ENCODE results near the gene ATP9B.
"Not testable (repeated sequence)": the region's sequence is repeated elsewhere in the genome, so short reads cannot be mapped to it uniquely, and the experiment has no call there.

ATP9B gene

GRCh38 chr18:79241755-79242154 lies 172.6 kb downstream of the ATP9B start:
- DNase-seq (ENCODE audit: low read depth in 2 of 2), result no peak

DNA sequence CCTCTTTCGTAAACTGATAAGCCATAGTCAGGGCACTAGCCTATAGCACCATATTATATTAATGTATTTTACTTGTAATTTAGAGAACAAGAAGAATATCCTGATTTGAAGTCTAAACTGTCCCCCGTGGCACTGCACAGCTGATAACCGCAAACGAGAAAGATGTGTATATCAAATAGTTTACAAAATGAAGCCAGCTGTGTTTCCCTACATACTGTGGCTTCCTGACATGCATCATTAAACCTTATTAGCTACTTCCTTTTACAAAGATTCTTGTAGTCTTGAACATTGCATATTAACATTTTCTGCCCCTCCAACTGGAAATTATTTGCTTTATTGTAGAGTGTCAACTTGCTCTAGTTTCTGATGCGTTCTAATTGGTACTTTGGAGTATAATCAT lies 173.1 kb downstream of the ATP9B start:
- DNase-seq (ENCODE audit: low read depth in 2 of 2), result no peak

DNA sequence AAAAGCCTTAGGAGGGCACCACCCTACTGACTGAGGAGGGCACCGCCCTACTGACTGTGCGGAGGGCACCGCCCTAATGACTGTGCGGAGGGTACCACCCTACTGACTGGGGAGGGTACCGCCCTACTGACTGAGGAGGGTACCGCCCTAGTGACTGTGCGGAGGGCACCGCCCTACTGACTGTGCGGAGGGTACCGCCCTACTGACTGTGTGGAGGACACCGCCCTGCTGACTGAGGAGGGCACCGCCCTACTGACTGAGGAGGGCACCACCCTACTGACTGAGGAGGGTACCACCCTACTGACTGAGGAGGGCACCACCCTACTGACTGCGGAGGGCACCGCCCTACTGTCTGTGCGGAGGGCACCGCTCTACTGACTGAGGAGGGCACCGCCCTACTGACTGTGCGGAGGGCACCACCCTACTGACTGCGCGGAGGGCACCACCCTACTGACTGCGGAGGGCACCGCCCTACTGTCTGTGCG lies 176.4 kb downstream of the ATP9B start:
- DNase-seq (ENCODE audit: low read depth in 2 of 2), result no peak

DNA sequence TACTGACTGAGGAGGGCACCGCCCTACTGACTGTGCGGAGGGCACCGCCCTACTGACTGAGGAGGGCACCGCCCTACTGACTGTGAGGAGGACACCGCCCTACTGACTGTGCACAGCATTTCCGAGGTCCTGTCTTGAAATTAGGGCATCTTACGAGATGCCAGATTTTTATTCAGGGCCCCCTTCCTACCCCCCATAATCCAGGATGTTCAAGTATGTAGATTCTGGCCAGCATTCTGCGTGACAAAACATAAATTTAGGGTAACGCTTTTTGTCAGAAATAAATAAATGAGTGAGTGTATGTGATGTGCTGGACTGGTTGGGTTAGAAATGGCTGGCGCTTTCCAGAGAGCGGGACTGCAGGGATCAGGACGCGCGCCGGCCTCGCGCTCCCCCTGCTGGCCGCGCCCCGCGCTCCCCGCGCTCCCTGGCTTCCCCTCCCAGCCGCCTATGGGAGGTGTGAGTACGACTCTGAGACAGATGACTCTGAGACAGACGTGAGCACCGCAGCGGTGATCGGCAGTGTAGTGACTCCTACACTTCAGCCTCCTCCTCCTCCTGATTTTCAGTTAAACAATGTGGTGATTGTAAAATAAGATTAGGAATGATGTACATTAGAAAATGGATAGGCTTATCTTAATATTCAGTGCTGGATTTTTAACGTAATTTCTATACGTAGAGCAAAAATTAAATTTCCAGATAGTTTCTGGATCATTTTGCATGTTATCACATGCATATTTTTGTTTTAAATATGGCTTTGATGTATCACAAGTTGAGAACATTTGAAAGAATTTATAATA lies 177.3 kb downstream of the ATP9B start:
- DNase-seq (ENCODE audit: low read depth in 2 of 2), result peak; percentile 64 to 67

DNA sequence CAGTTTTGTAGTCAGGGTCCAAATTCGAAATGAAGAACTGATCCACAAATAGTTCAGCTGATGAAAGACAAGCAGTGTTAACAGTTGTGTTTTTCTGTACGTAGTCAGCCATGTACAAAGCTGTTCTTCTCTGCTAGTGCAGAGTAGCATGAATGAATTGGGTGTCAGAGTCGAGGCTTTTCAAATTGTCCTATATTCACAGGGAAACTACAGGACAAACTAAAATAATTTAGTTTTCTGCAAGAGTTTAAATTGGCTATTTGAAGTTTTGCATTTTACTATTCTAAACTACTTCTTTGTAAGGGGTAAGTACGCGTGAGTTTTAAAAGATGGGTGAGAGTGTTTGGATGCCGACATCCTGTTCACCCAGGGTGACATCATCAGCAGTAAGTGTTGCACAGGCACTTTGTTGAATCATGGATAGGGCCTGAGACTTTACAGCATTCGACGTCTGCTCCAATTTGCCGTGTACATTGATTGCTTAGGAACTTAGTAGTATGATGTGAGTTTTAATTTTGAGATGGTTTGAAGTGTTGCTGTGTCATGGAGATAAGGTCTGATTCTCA lies 179.4 kb downstream of the ATP9B start:
- no peak for DNase-seq (ENCODE audit: low read depth in 2 of 2)

DNA sequence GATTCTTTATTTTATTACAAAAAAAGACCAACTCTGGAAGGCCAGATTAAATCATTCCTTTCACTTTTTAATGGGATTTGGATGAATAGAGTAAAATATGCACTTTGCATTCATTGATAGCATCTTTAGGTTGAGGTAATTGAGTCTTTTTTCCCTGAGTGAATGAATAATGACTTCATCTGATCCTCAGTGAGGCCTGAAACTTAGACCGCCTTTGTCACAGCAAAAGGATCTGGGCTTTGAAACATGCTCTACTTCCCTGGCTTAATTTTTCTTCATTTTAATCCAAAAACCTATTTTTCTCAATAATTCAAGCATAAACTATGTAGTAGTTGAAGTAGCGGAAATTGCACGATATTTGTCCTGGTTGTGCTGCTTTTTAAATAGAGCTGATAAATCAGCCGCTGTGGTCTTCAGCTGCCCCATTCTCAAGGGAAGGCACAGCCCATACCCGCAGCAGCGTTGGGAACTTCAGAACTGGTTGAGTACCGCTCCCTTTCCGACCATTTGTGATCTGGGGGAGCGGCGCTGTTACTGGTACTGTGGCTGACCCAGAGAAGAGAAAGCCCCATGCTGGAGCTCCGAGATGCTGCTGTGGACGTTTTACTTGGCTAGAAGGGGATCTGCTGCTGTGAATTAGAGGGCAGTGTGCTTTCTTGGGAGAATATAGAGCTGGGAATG lies 181.2 kb downstream of the ATP9B start:
- DNase-seq (ENCODE audit: low read depth in 2 of 2), result no peak

GRCh38 chr18:79251021-79251420 lies 181.8 kb downstream of the ATP9B start:
- DNase-seq (ENCODE audit: low read depth in 2 of 2), result no peak

GRCh38 chr18:79252904-79253633 lies 183.9 kb downstream of the ATP9B start:
- no peak for DNase-seq (ENCODE audit: low read depth in 2 of 2)

DNA sequence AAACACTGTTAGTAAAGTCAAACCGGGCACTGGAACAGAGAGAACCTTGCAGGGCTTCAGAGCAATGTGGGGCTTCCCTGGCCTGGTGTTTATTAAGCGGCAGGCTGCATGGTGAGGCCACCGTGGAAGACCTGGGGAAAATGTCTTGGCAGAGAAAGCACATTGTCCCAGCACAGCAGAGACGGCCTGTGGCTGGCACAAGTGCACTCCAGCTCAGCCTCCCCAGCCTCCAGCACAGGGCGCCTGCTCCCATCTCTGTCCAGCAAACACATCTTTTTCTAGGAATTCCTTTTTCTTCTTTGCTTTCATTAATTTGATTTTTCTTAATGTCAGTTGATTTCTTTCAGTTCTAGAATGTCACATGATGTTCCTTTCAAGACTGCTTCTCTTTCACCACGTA lies 188.3 kb downstream of the ATP9B start:
- DNase-seq (ENCODE audit: low read depth in 2 of 2), result no peak

DNA sequence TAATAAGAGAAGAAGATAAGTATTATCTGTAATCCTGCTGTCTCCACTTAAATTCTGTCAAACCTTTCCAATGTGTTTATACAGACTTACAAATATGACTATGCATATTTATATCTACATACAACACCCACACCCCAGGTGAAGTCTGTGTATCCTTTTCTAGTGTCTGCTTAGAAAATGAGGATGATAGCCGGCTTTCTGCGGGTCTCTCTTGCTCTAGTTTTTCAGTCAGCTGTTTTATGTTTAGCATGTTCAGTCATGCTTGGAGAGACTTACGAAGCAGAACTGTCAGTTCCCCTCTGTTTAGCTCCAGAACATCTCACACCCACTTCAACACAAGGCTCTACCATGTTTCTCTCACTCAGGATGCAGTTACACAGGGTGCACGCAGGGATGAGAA lies 189.3 kb downstream of the ATP9B start:
- DNase-seq (ENCODE audit: low read depth in 2 of 2), result no peak

DNA sequence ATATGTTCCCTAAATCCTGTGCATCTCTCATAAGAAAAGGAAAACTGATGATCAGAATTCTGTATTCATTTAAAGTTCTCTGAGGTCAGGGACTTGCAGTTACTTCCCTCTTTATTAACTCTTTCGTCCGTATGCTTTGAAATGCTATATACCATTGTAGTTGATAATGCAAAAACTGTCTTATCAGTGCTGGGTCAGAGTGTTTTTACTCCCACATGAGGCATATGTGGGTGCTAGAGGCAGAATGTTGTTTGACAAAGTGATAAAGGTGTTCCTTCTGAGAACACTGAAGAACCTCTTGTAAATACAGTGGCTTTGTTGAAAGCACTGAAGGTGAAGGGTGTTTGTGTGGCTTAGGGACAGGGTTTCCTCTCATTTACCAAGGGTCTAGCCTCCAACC lies 190.0 kb downstream of the ATP9B start:
- DNase-seq (ENCODE audit: low read depth in 2 of 2), result no peak

GRCh38 chr18:79260023-79260422 lies 190.8 kb downstream of the ATP9B start:
- DNase-seq (ENCODE audit: low read depth in 2 of 2), result no peak

DNA sequence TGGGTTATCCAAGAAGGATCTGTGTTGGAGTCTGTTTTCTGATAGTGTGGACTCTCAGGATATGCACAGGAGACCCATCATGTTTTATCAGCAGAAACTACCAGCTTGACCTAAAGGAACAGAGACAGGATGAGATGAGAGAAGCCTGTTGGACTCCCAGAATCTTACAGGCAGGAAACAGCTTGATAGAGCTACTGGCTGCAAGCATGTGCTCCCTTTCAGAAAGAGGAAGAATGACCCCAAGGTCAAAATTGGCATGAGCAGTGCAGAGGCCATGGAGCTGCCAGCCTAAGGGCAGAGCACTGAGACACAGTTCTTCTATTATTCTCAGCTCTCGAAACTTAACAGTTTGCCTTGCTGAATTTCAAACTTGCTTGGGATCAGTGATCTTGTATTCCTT lies 191.3 kb downstream of the ATP9B start:
- no peak for DNase-seq (ENCODE audit: low read depth in 2 of 2)

DNA sequence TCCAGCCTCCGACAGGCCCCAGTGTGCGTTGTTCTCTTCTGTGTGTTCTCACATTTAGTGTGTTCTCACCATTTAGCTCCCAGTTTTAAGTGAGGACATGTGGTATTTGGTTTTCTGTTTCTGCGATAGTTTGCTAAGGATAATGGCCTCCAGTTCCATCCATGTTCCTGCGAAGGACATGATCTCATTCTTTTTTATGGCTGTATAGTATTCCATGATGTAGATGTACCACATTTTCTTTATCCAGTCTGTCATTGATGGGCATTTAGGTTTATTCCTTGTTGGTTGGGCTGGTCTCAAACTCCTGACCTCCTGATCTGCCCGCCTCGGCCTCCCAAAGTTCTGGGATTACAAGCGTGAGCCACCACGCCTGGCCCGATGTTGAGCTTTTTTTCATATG lies 195.9 kb downstream of the ATP9B start:
- not testable (repeated sequence) for DNase-seq (ENCODE audit: low read depth in 2 of 2)

- not testable (repeated sequence) for DNase-seq (ENCODE audit: low read depth in 2 of 2)
Observed at GRCh38 chr18:79271812-79272211, 202.6 kb downstream of the ATP9B start.

DNA sequence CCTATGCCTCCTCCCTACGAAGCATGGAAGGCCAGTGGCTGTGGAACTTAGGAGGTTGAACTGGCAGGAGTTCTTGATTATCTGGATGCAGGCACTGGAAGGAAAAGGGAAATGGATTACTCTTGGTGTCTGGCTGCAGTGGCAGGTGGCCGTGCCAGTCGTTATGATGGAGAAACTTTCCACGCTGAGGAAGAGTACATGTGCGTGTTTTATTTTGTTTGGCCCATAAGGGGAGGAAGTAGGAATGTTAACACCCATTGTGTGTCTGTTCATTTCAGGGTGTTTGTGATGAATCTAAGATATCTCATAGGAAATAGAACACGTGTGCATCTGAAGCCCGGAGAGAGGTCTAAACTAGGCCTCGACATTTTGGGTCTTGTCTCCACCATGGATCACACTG lies 203.7 kb downstream of the ATP9B start:
- no peak for DNase-seq (ENCODE audit: low read depth in 2 of 2)

DNA sequence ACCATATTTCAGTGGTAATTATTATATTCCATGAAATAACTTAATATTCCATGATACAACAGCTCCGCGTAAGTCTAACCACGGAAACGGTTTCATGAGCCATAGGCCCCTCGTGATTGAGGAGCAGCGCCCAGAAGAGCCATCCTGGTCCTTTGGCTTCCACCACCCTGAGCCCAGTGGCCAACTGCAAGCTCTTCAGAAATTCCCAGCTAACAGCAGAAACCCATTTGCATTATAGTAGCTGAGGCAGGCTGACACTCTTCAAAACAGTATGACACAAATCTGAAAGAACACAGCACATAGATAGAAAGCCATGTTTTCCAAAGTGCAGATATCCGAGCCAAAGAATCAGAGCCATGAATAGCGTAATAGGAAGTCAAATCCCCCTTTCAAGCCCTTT lies 205.6 kb downstream of the ATP9B start:
- DNase-seq (ENCODE audit: low read depth in 2 of 2), result no peak

DNA sequence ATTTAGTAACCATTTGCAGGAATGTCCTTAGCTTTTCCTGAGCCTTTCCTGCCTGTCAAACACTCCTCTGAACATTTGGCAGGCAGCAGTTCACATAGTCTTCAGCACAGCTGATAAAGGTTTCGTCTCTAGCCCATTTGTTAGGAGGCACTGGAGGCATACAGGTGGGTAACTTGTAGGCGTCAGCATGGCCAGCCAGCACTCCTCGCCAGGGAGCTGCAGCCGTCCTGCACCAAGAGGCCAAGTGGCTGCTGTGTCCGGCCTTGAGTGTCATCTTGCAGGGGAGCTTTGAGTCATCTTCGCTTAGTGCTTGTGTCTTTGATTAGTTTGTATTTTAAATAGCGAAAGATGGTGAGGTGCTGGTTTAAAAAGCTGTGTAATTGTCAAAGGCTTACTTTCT lies 206.3 kb downstream of the ATP9B start:
- no peak for DNase-seq (ENCODE audit: low read depth in 2 of 2)

- DNase-seq (ENCODE audit: low read depth in 2 of 2), result no peak
Observed at GRCh38 chr18:79275992-79276391, 206.8 kb downstream of the ATP9B start.

GRCh38 chr18:79278896-79279295 lies 209.7 kb downstream of the ATP9B start:
- DNase-seq (ENCODE audit: low read depth in 2 of 2), result no peak

- no peak for DNase-seq (ENCODE audit: low read depth in 2 of 2)
Observed at GRCh38 chr18:79283131-79283810, 214.1 kb downstream of the ATP9B start.

DNA sequence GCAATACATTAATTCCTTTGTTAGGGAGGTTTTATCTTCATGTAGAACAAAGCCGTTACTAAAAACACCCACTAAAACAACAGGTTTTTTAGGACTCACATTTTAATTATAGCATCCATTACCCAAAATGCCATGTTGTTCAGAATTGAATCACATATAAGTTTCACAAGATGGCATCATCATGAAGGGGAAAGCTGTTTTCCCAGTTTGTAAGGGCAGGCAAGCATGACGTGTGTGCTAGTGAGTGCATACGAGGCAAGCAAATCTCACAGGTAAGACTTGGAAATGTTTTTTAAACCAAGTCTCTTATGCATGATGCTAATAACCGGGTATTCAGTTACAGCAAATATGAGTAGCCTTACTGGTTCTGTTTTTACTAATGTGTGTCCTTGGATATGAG lies 214.7 kb downstream of the ATP9B start:
- no peak for DNase-seq (ENCODE audit: low read depth in 2 of 2)

All from stimulated activated CD8-positive, alpha-beta memory T cell treated with anti-CD3 and anti-CD28 coated beads, Interleukin-2, amount 100 ng/mL, for 48 hours (primary cell).